ENCODE results near the gene LMF2.

LMF2 gene

DNA sequence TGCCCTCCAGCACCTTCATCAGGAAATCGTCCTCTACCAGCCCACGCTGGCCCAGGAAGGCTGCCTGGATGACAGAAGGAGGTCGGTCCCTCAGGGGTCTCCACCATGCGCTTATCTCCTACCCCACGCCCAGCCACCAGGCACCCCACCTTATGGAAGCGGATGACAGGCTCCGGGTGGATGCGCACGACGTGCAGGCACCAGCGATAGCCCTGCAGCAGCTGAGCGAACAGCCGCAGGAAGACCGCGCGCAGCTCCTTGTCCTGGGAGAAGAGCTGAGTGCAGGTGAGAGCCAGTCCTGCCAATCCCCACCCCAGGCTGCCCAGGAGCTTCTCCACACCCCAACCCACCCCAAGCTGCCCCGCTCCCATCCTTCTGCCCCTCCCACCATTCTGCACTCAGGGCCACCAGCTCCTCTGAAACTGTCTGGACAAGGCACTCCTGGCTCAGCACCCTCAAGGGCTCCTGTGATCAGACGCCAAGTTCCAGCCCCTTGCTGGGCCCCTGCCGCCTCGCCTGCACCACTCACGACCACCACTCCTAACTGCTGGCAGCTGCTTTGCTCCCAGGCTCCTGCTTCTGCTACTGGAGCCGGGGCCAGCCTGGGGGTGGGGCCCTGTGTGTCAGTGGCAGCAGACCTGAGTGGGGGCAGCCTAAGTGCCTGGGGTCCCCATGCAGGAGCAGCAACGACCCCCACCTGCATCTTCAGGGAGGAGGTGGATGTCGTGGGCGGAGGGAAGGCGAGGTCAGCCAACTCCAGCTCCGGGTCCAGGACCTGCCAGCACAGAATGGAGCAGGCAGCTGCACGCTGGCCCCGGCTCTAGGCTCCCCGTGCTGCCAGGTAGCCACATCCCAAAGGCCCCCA, 42.2 kb downstream of the LMF2 start:
- DNase-seq (ENCODE audit: low spot score): no peak

DNA sequence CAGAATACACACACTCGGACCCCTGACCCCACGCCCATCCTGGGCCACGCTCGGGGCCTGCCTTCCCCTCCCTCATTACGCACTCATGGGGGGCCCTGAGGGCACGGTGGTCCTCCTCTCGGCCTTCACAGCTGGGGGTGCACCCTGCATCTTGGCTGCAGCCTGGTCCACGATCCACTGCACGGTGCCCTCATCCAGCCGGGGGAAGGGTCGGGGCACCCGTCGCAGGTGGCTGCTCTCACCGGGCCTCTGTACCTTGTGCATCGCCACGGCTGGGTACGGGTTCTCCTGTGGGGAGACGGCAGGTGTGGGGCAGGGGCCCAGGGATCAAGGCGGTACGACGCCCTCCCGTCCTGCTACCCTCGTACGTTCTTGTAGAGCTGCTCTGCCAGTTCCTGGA, 43.1 kb downstream of the LMF2 start:
- no peak for DNase-seq (ENCODE audit: low spot score)

DNA sequence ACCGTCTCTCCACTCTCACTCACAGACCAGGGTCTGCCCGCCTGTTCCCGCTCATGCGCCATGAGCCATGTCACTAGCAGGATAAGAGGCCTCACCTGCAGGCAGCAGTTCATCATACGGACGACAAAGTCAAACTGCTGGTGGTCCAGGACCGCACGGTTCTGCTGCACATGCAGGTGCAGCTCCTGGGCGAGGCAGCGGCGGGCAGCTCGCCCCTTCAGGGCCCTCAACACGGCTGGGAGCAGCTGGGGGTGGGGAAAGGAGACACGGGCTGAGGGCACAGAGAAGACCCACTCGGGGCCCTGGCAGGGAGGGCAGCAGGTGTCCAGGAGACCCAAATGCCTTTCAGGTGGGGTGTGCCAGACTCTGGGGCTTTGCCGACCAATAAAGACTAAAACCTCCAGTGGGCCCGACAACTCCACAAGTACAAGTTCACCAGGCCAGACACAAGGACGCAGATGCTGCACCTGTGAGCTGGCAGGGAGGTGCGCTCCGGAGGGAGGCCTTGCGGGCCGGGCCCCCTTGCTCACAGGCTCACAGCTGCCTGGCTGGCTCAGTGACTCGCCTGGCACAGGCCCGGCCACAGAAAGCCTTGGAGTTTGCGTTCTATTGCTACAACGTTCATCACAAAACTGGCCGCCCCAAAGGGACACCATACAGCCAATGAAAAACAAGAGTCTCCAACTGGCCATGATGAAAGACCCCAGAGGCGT, 44.2 kb downstream of the LMF2 start:
- DNase-seq (ENCODE audit: low spot score): no peak

DNA sequence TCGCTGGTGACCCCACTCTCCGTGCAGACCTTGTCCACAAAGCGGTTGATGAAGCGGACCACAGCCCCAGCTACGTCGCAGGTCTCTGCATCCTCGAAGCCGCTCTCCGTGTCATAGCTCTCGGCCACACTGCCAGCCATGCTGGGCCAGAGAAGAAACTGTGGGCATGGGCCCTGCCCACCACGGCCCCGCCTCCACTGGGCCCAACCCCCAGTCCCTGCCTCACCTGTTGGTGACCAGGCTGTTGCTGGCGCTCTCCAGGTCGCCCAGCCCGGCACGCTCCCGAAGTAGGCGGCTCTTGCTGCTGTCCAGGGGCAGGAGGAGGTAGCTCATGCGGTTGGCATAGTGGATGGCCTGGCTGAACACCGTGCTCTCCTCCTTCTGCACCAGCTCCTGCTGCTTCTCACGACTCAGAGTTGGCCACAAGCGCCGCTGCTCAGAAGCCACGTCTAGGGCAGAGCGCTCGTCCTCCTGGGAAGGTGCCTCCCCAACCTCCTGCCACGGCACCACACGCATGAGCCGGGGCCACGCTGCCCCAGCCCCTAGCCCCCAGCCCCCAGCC, 45.4 kb downstream of the LMF2 start:
- no peak for DNase-seq (ENCODE audit: low spot score)

DNA sequence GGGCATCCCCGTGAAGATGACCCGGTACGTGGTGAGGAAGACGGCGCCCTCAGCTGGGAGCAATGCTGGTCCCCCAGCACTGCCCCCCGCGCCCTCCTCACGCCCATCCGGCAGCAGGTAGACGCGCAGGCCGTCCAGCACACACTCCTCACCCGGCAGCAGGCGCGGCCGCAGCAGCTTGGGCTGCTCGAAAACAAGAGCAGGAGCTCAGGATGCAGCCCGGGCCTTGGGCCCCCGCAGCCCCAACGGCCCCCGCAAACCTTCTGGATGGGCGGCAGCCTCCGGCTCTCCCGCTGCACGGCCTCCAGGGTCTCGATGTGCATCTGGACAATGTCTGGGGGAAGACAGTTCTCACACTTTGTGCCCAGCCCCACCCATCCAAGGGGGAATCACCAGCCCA, 46.0 kb downstream of the LMF2 start:
- DNase-seq (ENCODE audit: low spot score): no peak

DNA sequence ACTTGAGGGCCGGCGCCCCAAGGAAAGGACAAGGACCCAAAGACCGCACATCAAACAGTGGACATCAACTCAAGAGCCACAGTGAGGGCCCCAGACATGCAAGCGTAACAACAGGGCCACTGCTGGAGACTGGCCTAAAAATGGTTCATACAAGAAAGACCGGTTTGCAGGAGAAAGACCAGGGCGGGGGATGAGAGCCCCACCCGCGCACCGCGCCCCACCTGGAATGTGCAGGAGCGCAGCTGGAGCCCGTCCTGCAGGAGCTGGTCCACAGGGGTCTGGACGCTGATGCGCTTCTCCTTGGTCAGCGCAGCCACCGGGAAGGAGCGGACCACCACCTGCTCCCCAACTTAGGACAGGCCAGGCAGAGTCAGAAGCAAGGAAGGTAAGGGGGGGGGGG, 46.6 kb downstream of the LMF2 start:
- no peak for DNase-seq (ENCODE audit: low spot score)

DNA sequence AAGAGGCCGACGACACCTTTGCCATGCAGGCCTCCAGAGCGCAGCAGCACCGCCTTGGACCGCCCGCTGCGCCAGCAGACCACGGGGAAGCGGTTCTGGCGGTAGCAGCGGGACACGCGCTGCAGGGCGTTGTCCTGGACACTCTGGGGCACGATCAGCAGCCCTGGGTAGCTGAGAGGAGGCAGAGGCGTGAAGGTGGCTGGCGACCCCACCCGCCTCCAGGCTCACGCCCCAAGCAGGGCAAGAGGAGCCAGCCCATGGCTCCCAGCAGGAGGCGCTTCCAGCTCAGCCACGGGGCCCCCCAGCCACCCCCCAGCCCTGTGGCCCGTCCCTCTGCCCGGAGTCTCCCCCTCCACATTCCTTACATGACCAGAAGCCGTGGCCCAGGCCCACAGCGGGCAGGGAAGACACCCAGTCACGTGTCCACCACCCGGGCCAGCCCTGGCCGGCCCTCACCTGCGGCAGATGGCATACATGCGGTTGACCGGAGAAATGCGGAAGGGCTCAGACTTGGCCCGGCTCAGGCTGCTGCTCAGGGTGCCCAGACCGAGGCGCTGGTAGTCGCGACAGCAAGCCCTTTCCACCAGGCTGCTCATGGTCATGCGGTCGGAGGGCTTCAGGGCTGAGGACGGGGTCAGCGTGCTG, 47.9 kb downstream of the LMF2 start:
- no peak for DNase-seq (ENCODE audit: low spot score)

DNA sequence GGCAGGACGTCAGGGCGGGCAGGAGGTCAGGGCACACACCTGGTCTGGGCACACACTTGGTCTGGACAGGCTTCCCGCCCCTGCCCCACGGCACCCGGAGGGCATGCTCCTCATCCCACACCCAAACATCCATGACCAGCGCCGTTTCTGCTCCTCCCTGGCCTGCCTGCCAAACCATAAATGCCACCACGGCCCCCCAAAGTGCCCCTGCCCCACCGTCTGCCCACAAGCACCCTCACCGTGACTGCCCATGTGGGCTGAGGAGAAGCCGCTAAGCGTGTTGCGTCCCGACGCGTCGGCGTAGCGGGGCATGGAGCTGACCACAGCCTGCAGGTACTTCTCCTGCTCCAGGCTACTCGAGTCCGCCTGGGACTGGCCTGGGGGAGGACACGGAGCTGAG, 48.5 kb downstream of the LMF2 start:
- no peak for DNase-seq (ENCODE audit: low spot score)

DNA sequence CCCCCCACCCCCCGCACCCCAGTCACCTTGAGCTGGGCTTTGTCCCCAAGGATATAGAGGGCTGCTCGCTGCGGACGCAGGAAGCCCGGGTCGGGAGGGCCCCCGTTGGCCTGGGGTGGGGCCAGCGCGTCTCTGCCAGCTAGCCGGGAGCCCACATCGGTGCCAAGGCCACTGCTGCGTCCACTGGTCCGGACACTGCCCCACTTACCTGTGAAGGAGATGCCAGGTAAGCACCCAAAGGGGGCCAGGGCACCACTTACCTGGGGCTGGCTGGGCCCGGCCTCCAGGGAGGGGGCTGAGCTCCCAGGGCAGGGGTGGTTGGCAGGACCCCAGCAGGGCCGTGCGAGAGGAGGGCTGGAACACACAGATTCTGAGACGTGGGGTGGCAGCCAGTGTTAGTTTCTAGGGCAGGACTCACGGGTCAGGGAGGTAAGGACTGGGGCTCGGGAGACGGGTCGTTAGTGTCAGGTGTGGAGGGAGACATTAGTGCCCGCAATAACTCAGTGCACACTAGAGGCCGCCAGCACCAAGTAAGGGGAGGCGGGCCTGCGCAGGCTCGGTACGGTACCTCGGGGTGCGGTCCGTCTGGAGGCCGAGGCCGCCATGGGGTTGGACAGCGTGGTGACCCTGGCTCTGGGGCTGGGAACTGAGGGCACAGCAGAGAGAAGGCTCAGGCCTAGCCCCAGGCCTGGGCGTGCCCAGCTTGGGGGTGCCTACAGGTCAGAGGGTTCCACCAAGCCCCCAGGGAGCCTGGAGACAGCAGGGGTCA, 50.9 kb downstream of the LMF2 start:
- no peak for DNase-seq (ENCODE audit: low spot score)

DNA sequence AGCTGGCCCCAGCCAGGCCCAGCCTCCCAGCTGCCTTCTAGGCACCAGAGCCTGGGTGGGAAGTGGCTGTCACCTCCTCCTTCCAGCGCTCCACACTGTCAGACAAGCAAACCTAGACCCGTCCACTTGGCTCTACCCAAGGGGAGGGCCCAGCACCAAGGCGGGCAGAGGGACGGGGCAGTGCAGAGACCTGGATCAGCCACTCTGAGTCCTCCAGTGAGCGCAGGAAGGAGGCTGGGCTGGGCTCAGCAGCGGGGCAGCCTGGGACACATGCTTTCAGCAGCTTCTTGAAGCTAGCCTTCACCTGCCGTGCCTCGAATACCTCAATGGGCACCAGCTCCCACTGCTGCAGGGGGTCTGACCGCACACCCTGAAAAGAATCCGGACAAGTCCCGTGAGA, 51.5 kb downstream of the LMF2 start:
- DNase-seq (ENCODE audit: low spot score): no peak

DNA sequence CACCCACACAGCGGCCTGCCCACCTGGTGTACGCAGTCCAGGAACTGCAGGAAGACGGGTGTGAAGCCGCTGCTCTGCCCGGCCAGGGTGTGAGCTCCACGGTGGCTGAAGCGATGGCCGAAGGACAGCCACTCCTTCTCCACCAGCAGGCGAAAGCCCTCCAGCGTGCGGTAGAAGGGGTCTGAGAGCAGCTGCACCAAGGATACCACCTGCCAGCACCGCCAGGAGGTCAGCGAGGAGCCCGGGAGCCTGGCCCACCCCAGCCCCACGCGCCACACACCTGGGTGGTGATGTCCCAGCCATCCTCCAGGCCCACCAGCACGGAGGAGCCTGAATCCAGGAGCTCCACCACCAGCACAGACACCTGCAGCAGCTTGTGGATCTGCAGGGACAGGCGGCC, 52.3 kb downstream of the LMF2 start:
- DNase-seq (ENCODE audit: low spot score): no peak

DNA sequence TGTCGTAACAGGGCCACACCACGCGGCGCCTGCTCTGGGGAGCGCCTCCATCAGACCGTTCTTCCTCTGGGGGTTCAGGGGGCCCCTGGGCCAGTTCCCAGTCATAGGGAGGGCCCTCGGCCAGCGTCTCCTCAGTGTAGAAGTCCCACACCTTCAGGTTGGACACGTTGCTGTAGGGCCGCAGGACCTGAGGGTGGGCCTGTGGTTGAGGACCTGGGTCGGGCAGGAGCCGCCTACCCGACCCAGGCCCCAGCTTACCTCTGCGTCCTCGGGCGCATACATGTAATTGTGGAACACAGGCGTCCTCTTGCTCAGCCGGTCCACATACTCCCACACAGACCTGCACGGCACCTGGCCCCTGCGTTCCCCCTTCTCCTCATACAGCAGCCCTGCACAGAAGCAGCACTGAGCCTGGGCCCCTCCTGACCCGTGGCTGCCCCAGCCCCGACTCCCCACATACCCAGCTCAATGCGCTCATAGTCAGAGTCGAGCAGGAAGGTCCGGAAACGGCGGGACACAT, 52.9 kb downstream of the LMF2 start:
- DNase-seq (ENCODE audit: low spot score): no peak

All from AG20443 (cell line).